Measurements from ENCODE around the gene TAF4B.
"Not testable (repeated sequence)": the region's sequence is repeated elsewhere in the genome, so short reads cannot be mapped to it uniquely, and the experiment has no call there.

Gene TAF4B

DNA sequence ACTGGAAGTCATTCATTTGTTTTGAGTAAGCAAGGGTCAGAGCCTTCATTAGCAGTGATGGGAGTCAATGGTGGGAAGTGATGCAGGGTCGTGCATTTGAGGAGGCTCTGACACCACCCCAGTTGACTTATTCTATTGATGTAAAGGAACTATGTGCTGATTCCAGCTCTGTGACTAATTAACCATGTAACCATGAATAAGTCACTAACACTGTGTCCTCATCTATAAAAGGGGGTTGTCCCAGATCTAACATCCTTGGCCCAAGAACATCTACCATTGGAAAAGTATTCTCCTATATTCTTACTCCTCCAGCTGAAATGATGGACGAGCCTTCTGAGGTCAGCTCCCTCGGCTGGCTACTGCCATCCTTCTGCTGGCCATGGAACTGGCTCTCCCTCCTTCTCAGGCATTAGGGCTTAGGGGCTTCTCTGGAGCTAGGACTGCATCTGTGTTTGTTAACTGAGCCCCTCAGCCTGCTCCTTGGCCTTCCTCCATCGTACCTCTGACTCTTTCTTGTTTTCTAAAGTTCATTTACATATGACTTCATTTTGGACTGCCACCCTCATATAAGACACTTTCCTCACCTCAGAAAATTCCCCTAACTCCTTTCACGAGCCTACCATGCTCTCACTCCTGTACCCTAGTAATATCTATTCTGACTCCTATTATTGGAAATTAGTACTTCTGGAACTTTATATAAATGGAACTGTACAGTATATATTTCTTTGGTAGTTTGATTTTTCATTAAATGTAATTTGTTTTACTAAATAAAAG is 206.6 kb downstream of the TAF4B start:
- no peak for DNase-seq

GRCh38 chr18:26434887-26435286 is 208.6 kb downstream of the TAF4B start:
- no peak for DNase-seq

- DNase-seq: no peak
Measured at GRCh38 chr18:26435415-26436095, 209.3 kb downstream of the TAF4B start.

DNA sequence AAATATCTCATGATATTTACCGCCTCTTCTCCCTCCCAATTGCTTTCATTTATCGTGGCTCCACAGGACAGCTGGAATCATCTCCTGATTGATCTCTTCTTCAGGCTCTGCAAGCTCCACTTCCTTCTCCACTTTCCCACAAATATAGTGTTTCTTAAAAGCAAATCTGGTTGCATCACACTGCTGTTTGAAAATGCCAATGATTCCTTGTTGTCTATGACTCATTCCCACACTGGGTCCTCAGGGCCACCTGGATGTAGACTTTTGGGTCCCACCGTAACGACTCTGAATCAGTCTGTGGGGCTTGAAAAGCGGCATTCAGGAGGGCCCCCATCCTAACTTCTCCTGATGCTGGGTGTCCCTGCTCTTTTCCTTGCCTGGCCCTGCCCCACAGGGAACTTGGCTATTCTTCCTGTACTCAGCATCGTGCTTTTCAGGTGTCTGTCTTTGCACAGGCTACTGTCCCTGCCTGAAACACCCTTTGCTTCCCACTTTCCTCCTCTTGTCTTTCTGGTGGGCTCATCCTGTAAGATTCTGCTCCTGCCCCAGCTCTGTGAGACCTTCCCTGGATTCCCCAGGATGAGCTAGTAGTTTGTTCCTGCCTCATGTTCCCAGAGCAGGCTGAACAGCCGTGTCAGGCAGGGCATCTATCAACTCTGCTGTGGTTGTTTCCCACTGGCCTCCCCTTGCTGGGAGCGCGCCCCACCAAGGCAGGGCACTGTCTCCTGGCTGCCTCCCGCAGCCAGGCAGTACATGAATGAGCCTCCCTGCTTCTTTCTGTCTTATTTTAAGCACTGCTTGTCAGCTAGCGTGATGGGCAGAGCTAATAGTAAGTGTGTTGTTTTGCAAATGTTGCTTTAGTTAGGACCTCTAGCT is 210.2 kb downstream of the TAF4B start:
- DNase-seq: no peak

DNA sequence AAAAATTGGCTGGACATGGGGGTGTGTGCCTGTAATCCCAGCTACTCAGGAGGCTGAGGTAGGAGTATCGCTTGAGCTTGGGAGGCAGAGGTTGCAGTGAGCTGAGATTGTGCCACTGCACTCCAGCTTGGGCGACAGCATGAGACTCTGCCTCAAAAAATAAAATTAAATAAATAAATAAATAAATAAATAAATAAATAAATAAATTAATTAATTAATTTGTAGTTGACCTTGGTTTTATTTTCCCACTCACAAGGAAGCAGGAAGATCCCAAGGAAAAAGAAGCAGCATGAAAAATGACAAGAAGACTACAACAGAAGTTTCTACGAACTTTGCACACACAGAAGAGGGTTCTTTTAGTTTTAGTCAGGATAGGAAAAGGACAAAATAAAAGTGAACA is 211.4 kb downstream of the TAF4B start:
- DNase-seq: not testable (repeated sequence)

GRCh38 chr18:26438980-26439379 is 212.7 kb downstream of the TAF4B start:
- DNase-seq: no peak

- DNase-seq: no peak
Measured at GRCh38 chr18:26439537-26439936, 213.3 kb downstream of the TAF4B start.

DNA sequence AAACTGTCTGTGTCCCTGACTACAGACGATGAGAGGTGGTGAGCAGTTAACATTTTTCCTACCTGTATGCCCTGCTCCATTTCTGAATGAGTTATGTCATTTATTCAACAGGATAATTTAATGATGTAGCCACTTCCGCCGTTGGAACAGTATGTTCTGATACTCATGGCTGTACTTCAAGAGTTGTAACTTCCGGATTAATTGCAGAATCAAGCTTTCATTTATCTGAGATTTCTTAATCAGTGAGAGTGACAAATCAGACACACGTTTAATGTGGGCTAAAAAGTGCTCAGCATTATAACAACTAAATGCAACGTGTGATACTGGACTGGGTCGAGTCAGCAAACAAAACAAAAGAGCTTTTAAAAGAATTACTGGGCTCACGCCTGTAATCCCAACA is 214.4 kb downstream of the TAF4B start:
- no peak for DNase-seq
